NCI-H146 (cell line): ENCODE results near the gene AP4S1.

Experiments
- DNase-seq: peaks from one replicate; lab custom pipeline; 2025; lab: John Stamatoyannopoulos, UW

Gene AP4S1

DNA sequence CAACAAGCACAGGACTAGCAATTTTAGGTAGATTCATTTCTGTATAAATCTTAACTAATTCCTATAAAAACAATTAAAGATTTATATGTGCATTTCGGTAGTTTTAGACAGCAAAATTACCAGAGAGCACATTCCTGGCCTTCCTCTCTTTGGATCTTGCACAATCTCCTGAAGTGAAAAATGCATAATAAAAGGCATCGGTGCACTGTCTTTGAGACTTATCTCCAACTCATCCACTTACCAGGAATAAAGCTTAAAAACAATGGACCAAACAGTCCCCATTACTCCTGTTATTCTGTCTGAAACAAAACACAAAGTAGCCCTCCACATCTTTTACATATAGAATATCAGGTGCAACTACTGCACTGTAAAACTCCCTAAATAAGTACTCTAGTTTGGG lies 112.9 kb downstream of the AP4S1 start:
- no peak for DNase-seq

DNA sequence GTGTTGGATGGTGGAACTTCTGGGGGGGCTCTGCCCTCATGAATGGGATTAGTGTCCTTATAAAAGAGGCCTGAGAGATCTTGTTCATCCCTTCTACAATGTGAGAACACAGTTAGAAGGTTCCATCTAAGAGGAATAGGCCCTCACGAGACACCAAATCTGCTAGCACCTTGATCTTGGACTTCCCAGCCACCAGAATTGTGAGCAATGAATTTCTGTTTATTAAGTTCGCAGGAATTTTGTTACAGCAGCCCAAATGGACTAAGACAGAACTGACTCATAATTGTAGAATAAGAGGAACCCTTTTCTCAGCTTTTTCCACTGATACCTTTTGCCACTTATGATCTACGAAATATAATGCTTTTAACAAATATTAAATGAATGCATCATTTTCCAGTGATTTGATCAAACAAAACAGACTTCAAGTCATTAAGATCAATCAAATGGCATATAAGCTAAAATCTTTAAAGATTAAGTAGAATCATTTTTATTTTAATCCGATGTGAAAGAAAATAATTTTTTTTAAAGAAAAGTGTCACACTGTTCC lies 113.9 kb downstream of the AP4S1 start:
- DNase-seq, result no peak

DNA sequence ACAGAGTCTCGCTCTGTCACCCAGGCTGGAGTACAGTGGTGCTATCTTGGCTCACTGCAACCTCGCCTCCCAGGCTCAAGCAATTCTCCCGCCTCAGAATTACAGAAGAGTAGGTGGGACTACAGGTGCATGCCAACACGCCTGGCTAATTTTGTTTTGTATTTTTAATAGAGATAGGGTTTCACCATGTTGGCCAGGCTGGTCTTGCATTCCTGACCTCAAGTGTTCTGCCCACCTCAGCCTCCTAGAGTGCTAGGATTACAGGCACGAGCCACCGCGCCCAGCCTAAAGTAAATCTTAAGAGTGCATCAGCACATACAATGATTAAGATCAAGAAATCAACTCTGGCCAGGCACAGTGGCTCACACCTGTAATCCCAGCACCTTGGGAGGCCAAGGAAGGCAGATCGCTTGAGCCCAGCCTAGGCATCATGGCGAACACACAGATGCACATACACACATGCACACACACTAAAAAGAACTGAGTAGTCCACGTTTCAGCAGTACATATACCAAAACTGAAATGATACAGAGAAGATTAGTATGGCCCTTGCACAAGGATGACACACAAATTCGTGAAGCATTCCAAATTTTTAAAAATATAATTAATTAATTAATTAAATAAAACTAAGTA lies 117.1 kb downstream of the AP4S1 start:
- no peak for DNase-seq
